GM06990 (cell line): ENCODE results near the gene FAM234B.

ENCODE experiments used
- DNase-seq: peaks from one replicate; pipeline ENCODE4 v3.0.0-alpha.2; 2011; ENCODE audit not compliant: insufficient read length; ENCODE audit errors: extremely low read depth
- H3K27me3 ChIP-seq: replicated peaks from 2 replicates; pipeline ENCODE4 v1.6.0; 2011; ENCODE audit warnings: low read length; ENCODE audit not compliant: control insufficient read depth, insufficient read depth
- H3K36me3 ChIP-seq: 2 replicates; pipeline ENCODE4 v1.5.1; 2011; ENCODE audit warnings: low read length; ENCODE audit not compliant: control insufficient read depth, insufficient read depth
- H3K4me3 ChIP-seq: replicated peaks from 2 replicates; pipeline ENCODE4 v1.5.1; 2011; ENCODE audit warnings: low read depth, mild to moderate bottlenecking, control low read depth, low read length
- CTCF ChIP-seq: IDR thresholded peaks from 2 replicates; pipeline ENCODE4 v1.5.1; 2011; ENCODE audit warnings: low read length, control low read depth, mild to moderate bottlenecking, inconsistent platforms; ENCODE audit not compliant: insufficient read depth, poor library complexity, severe bottlenecking

FAM234B gene

GRCh38 chr12:13106666-13107065, 62.5 kb downstream of the FAM234B start:
- H3K27me3 ChIP-seq = no peaks in the 10 kb centered on the region
- no peak overlapping the region for H3K4me3 ChIP-seq
- no peak for TF ChIP-seq CTCF
- no peak for DNase-seq
- H3K36me3 ChIP-seq = no peaks in the 10 kb centered on the region

GRCh38 chr12:13112968-13113367, 68.8 kb downstream of the FAM234B start:
- TF ChIP-seq CTCF = no peak
- no peak for DNase-seq
- Histone ChIP-seq H3K36me3 (no peaks in the 10 kb centered on the region), H3K4me3 (no peak overlapping the region), H3K27me3 (peaks cover 1% of the 10 kb centered on the region)

GRCh38 chr12:13114251-13115052, 70.3 kb downstream of the FAM234B start:
- peaks cover 1% of the 10 kb centered on the region for H3K27me3 ChIP-seq
- H3K4me3 ChIP-seq = no peak overlapping the region
- H3K36me3 ChIP-seq = no peaks in the 10 kb centered on the region
- no peak for TF ChIP-seq CTCF
- DNase-seq = no peak

GRCh38 chr12:13116259-13116658, 72.1 kb downstream of the FAM234B start:
- H3K27me3 ChIP-seq = peaks cover 1% of the 10 kb centered on the region
- no peaks in the 10 kb centered on the region for H3K36me3 ChIP-seq
- no peak for DNase-seq
- no peak overlapping the region for H3K4me3 ChIP-seq
- TF ChIP-seq CTCF = no peak

GRCh38 chr12:13117029-13117428, 72.8 kb downstream of the FAM234B start:
- Histone ChIP-seq H3K27me3 (peaks cover 1% of the 10 kb centered on the region), H3K36me3 (no peaks in the 10 kb centered on the region), H3K4me3 (no peak overlapping the region)
- DNase-seq = no peak
- TF ChIP-seq CTCF = no peak

- peaks cover 1% of the 10 kb centered on the region for H3K27me3 ChIP-seq
- DNase-seq = no peak
- H3K36me3 ChIP-seq = no peaks in the 10 kb centered on the region
- no peak for TF ChIP-seq CTCF
- no peak overlapping the region for H3K4me3 ChIP-seq
Observed at GRCh38 chr12:13119826-13120225, 75.6 kb downstream of the FAM234B start.
